Measurements from ENCODE around the gene SOX30.
A peak's percentile ranks its signal among the peaks of the same experiment; 100 is the strongest.

The SOX30 gene

GRCh38 chr5:157594675-157595459, 57.4 kb downstream of the SOX30 start:
- Histone ChIP-seq H3K9ac (peak overlapping the region in 4 of 11 experiments; percentile 16 to 83 (median 82); a peak in 5 of 22 replicates), H3K4me1 (peaks cover 78 to 89% (median 82%) of the 10 kb centered on the region in 10 experiments), H3K4me2 (peak overlapping the region; percentile 74 to 90 (median 80)), H4K20me1 (no peaks in the 10 kb centered on the region), H3K27ac (peak overlapping the region in 9 of 11 experiments; percentile 33 to 94 (median 87); a peak in 15 of 22 replicates), H3K27me3 (no peaks in the 10 kb centered on the region), H3K9me3 (replicated peaks in 1 of 11) (peaks cover 0 to 18% (median 8%) of the 10 kb centered on the region in 11 experiments; a peak in 8 of 22 replicates), H3K36me3 (no peaks in the 10 kb centered on the region), H3K4me3 (no peak overlapping the region)
- no peak for TF ChIP-seq Cebpa-rat (IDR thresholded peaks at IDR 0.05)

- H3K4me1 ChIP-seq = peaks cover 72 to 85% (median 79%) of the 10 kb centered on the region in 10 experiments
Observed at GRCh38 chr5:157594257-157594656, 58.0 kb downstream of the SOX30 start.

GRCh38 chr5:157593052-157593757, 59.0 kb downstream of the SOX30 start:
- Histone ChIP-seq H4K20me1 (no peaks in the 10 kb centered on the region), H3K36me3 (no peaks in the 10 kb centered on the region), H3K27me3 (no peaks in the 10 kb centered on the region), H3K4me2 (peak overlapping the region; percentile 68 to 90 (median 80)), H3K9ac (peak overlapping the region in 9 of 11 experiments; percentile 67 to 83 (median 72); a peak in 17 of 22 replicates), H3K9me3 (replicated peaks in 1 of 11) (peaks cover 0 to 10% (median 6%) of the 10 kb centered on the region in 11 experiments; a peak in 7 of 22 replicates), H3K4me1 (peaks cover 65 to 74% (median 71%) of the 10 kb centered on the region in 10 experiments), H3K27ac (peak overlapping the region in 10 of 11 experiments; percentile 56 to 94 (median 86); a peak in 21 of 22 replicates), H3K4me3 (peak overlapping the region in 5 of 10 experiments; percentile 17 to 37 (median 32); a peak in 5 of 20 replicates)
- no peak; a peak in 1 of 22 replicates for TF ChIP-seq Cebpa-rat (IDR thresholded peaks at IDR 0.05)

More at GRCh38 chr5:157594257-157594656, 58.0 kb downstream of the SOX30 start:
- Histone ChIP-seq H3K4me2 (peak overlapping the region; percentile 74 to 90 (median 80); a peak in 21 of 22 replicates), H3K27ac (peak overlapping the region in 8 of 11 experiments; percentile 81 to 94 (median 87); a peak in 15 of 22 replicates), H3K4me3 (no peak overlapping the region), H3K27me3 (no peaks in the 10 kb centered on the region), H3K9me3 (replicated peaks in 1 of 11) (peaks cover 0 to 18% (median 8%) of the 10 kb centered on the region in 11 experiments; a peak in 8 of 22 replicates), H3K9ac (peak overlapping the region in 4 of 11 experiments; percentile 1 to 83 (median 82); a peak in 6 of 22 replicates), H3K36me3 (no peaks in the 10 kb centered on the region), H4K20me1 (no peaks in the 10 kb centered on the region)
- TF ChIP-seq Cebpa-rat (IDR thresholded peaks at IDR 0.05) = peak in 1 of 11 experiments; percentile 24; a peak in 1 of 22 replicates

DNA sequence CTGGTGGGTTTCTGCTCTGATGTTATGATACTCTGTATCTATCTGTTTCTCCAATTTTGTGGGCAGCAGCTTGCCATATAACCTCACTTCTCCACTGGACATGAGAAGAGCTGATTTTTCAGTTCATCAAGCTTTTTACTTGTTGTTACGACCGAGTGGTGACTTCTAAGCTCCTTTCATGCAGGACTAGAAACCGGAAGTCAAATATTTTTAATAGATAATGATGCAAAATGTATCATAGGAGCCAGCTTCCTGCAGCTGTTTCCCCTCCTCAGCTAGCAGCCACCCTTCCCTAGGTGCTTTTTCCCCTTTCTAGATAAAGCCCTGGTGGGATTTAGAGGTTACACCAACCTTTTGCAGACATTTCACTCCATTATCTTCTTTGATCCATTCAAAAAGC, 59.6 kb downstream of the SOX30 start:
- Histone ChIP-seq H3K9ac (peak overlapping the region in 10 of 11 experiments; percentile 35 to 83 (median 71); a peak in 18 of 22 replicates), H3K27ac (peak overlapping the region; percentile 31 to 94 (median 86); a peak in 21 of 22 replicates), H3K4me3 (peak overlapping the region in 7 of 10 experiments; percentile 17 to 37 (median 24); a peak in 8 of 20 replicates), H3K27me3 (no peaks in the 10 kb centered on the region), H3K4me2 (peak overlapping the region; percentile 68 to 90 (median 80)), H3K9me3 (replicated peaks in 1 of 11) (peaks cover 0 to 5% (median under 1%) of the 10 kb centered on the region in 11 experiments; a peak in 5 of 22 replicates), H3K4me1 (peaks cover 59 to 68% (median 65%) of the 10 kb centered on the region in 10 experiments), H4K20me1 (no peaks in the 10 kb centered on the region), H3K36me3 (no peaks in the 10 kb centered on the region)
- peak in 1 of 11 experiments; percentile 47; a peak in 1 of 22 replicates for TF ChIP-seq Cebpa-rat (IDR thresholded peaks at IDR 0.05)

GRCh38 chr5:157590478-157590877, 61.8 kb downstream of the SOX30 start:
- no peaks in the 10 kb centered on the region for H3K36me3 ChIP-seq
- peaks cover 38 to 47% (median 44%) of the 10 kb centered on the region in 10 experiments for H3K4me1 ChIP-seq
- no peaks in the 10 kb centered on the region for H3K9me3 ChIP-seq (replicated peaks in 1 of 11)
- H3K4me3 ChIP-seq = no peak overlapping the region
- TF ChIP-seq Cebpa-rat (IDR thresholded peaks at IDR 0.05) = no peak
- H3K4me2 ChIP-seq = no peak overlapping the region
- H3K9ac ChIP-seq = no peak overlapping the region
- H3K27me3 ChIP-seq = no peaks in the 10 kb centered on the region
- H4K20me1 ChIP-seq = no peaks in the 10 kb centered on the region
- H3K27ac ChIP-seq = peak overlapping the region in 1 of 11 experiments; percentile 36; a peak in 1 of 22 replicates

GRCh38 chr5:157584628-157585027, 67.6 kb downstream of the SOX30 start:
- TF ChIP-seq Cebpa-rat (IDR thresholded peaks at IDR 0.05) = no peak
- H3K36me3 ChIP-seq = no peaks in the 10 kb centered on the region
- H3K9me3 ChIP-seq (replicated peaks in 1 of 11) = peaks cover 0 to 17% (median 7%) of the 10 kb centered on the region in 11 experiments; a peak in 10 of 22 replicates
- H3K4me1 ChIP-seq = peaks cover 0 to 17% (median 8%) of the 10 kb centered on the region in 10 experiments; a peak in 9 of 20 replicates
- no peak overlapping the region for H3K4me3 ChIP-seq
- H3K27me3 ChIP-seq = no peaks in the 10 kb centered on the region
- H3K9ac ChIP-seq = no peak overlapping the region
- H4K20me1 ChIP-seq = no peaks in the 10 kb centered on the region
- no peak overlapping the region for H3K4me2 ChIP-seq
- no peak overlapping the region for H3K27ac ChIP-seq

DNA sequence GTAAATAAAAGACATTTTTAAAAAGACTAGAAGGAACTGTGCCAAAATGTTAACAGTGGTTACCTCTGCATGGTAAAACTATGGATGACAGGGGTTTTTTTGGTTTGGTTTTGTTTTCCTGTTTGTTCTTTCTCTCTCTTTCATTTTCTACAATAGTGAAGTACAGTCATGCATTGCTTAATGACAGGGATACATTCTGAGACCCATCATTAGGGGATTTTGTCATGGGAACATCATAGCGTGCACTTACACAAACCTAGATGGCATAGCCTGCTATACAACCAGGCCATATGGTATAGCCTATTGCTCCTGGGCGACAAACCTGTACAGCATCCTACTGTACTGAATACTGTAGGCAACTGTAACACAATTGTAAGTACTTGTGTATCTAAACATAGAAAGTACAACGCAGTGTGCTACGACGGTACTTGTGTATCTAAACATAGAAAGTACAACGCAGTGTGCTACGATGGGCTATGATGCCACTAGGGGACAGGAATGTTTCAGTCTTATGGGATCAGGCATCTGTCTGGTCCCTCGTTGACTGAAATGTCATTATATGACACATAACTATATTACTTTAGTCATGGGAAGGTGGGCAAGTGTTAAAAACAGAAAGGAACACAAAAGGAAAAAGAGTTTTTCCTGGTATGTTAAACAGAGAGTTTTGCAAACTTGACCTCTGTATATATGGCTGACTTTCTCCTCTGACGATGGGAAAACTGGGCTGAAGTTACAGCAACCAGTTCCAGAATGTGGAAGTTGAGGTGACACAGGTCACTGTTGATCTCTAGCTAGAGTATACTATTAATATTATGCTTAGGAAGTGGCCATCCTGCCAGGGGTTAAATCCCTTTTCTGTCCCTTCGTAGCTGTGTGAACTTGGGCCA, 69.3 kb downstream of the SOX30 start:
- Histone ChIP-seq H3K4me3 (no peak overlapping the region), H3K27me3 (0 out of 22 replicates have a peak, but pooled peaks cover 0 to 2% (median 0%) of the 10 kb centered on the region in 11 experiments), H3K9me3 (replicated peaks in 1 of 11) (peaks cover 0 to 17% (median 7%) of the 10 kb centered on the region in 11 experiments; a peak in 10 of 22 replicates), H3K36me3 (no peaks in the 10 kb centered on the region), H3K4me2 (no peak overlapping the region), H3K27ac (no peak overlapping the region), H4K20me1 (no peaks in the 10 kb centered on the region), H3K4me1 (peaks cover 0 to 17% (median 8%) of the 10 kb centered on the region in 10 experiments; a peak in 9 of 20 replicates), H3K9ac (no peak overlapping the region)
- no peak for TF ChIP-seq Cebpa-rat (IDR thresholded peaks at IDR 0.05)

DNA sequence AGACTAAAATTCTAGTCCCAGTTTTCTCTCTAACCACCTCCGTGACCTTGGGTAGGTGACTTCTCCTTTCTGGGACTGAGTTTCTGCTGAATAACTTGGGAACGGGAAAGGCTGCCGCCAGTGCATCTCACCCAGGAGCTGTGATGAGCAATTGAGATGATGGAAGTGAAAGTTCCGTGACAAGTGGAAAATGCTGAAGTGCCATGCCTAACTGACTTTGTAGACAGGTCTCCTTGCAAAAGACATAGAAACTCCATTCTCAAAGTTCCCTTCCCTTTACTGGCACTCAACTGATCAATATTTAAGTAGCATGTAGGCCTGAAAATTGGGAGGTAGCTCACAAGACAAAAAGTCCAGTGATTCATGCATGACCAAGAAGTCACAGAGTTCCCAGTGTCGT, 70.3 kb downstream of the SOX30 start:
- peaks cover under 1 to 17% (median 8%) of the 10 kb centered on the region in 10 experiments; a peak in 13 of 20 replicates for H3K4me1 ChIP-seq
- no peak overlapping the region for H3K9ac ChIP-seq
- H3K36me3 ChIP-seq = no peaks in the 10 kb centered on the region
- peaks cover 0 to 4% (median 0%) of the 10 kb centered on the region in 11 experiments; a peak in 1 of 22 replicates for H3K27me3 ChIP-seq
- H3K27ac ChIP-seq = no peak overlapping the region
- no peaks in the 10 kb centered on the region for H4K20me1 ChIP-seq
- H3K9me3 ChIP-seq (replicated peaks in 1 of 11) = peaks cover 0 to 17% (median 7%) of the 10 kb centered on the region in 11 experiments; a peak in 10 of 22 replicates
- no peak overlapping the region for H3K4me3 ChIP-seq
- H3K4me2 ChIP-seq = peak overlapping the region in 2 of 11 experiments; percentile 2; a peak in 2 of 22 replicates
- TF ChIP-seq Cebpa-rat (IDR thresholded peaks at IDR 0.05) = no peak
